A549 treated with AZD9567 at 1 μM for 4 hours (cell line): Measurements from ENCODE around the gene GATAD2A. TPM values are rescaled to one million over a fixed set of nuclear protein-coding genes. Genes with fewer than 3 reads are reported as not detected.

ENCODE experiments used
- total RNA-seq: library from RNA; stranded (reverse); fragments of 200-300 nt; extraction: Qiagen RNA extraction; gene quantifications from 5 replicates; pipeline ENCODE4 v1.2.3, GENCODE V29; 2022; ENCODE audit not compliant: insufficient read depth

GATAD2A gene
- 42.7 to 51.8 TPM (median 47.6 TPM) in 5 replicates for total RNA-seq

DNA sequence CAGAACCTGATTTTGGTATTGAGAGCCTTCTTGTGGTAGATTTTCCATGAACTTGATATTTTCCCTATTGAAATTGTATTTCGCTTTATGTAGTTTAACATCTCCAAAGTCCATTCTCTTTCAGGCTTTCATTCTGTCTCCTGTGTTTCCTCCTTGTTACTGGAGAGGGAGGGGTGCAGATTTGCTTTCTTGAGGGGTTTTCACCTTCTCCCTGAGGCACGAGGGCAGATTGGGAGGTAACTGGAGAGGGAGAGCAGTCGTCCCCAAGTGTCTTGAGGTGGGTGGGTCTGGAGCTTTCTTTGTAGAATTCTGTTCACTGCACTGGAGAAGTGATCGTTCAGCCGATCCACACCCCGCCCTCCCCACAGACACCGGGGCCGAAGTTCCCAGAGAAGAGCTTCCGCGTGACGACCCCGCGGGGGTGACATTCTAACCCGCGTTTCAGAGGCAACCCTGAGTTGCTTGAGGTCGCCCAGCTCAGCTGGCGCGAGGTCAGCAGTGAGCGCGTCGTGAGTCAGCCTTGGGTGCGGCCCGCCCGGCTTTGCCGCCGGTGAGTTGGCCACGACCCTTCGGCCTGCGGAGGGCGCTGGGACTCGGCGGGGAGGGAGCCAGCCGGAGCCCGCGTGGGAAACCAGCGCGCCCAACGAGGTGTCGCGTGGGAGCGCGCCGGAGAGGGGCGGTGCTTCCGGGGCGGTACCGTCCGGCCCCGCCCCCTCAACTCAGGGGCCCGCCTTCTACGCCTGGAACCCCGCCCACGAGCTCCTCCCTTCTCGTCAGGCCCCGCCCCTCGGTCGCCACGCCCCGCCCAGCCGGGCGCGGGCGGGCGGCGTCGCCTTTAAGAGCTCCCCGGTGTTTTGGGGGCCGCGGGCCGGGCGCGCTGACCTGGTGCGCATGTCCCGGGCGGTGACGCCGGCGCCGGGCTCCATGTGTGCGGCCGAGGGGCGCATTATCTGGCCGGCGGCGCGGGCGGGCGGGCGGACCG lies at the start of gene GATAD2A:
Gene GATAD2A (plus strand): TSS at position 797 of the 982 bp plus-strand sequence. CDS start 59,671 bp downstream, outside the sequence.

DNA sequence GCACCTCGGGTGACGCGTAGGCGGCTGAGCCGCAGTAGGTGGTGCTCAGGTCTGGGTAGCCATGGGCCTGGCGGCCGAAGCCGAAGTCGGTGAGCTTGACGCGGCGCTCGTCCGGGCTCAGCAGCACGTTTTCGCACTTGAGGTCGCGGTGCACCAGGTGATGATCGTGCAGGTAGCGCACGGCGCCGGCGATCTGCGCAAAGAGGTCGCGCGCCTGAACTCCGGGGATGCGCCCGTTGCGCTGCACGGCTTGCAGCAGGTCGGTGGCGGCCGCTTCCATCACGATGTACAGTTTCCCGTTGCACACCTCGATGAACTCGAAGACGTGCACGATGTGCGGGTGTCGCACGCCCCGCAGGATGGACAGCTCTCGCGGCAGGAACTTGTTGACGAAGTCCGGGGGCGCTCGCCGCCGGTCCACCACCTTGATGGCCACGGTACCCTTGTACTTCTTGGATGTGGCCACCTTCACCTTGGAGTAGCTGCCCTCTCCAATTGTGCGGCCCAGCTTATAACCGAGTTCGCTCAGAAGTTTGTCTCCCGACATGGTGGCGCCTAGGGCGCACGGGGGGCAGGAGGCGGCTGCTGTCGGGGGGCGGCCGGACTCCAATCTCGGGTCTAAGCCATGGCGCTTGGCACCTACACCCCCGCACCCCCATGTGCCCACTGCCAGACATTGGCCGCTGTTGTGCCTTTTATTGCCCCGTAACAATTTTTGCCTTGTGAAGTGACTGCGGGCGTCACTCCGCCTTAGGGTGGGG lies 109.6 kb downstream of the GATAD2A start, which contains the start of gene TSSK6:
Gene TSSK6 (minus strand): TSS at position 668 of the 761 bp plus-strand sequence. CDS start 121 bp downstream, at position 547.

GRCh38 chr19:19515642-19516519 lies 110.4 kb downstream of the GATAD2A start, which contains the start of gene NDUFA13:
Gene NDUFA13 (plus strand): TSS chr19:19516225. CDS start chr19:19516239, 14 bp downstream.

GRCh38 chr19:19528721-19529490 lies 123.4 kb downstream of the GATAD2A start, which contains the start of gene YJEFN3:
Gene YJEFN3 (plus strand): TSS chr19:19528911. CDS start chr19:19528933, 22 bp downstream.

DNA sequence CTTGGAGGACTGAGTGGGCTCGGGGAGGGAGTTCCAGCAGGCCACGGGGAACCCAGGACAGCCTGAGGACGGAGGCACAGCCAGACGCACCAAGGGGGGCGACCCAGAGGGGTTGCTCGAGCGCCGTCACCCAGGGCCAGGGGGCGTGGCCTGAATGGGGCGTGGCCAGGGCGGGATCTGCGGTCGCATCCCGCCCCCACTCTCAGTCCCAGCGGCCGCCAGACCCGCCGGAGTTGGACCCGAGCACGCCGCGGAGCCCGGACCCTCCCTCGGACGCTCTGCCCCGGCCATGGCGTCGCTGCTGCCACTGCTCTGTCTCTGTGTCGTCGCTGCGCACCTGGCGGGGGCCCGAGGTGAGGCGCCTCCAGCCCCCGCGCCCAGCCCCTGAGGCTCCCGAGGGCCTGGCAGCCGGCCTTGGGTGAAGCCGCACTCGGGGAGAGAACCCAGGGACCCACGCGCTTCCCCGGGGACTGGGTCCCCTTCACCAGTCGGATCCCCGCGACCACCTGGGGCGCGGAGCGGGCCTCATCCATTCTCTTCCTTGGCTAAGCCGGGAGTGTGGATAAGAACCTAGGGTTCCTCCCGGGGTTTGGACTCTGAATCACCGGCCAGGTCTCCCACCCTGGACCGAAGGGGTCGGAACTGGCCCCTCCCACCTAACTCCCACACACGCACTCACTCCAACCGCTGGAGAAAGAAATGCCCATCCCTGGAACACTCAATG lies 132.7 kb downstream of the GATAD2A start, which contains the start of gene CILP2:
Gene CILP2 (plus strand): TSS at position 205 of the 724 bp plus-strand sequence. CDS start 85 bp downstream, at position 290.

Other genes starting within 250 kb of the GATAD2A start
- gene MEF2B, start 235.4 kb upstream of the GATAD2A start, total RNA-seq = 0.64 to 1.1 TPM (median 0.80 TPM) in 4 of 5 replicates, not detected in the other
- 6.4 to 12.5 TPM (median 11.8 TPM) in 5 replicates for gene BORCS8, start 213.5 kb upstream of the GATAD2A start, total RNA-seq
- 42.7 to 55.0 TPM (median 45.6 TPM) in 5 replicates for gene RFXANK, start 213.4 kb upstream of the GATAD2A start, total RNA-seq
- gene NR2C2AP, start 202.3 kb upstream of the GATAD2A start, total RNA-seq = 31.1 to 45.3 TPM (median 32.4 TPM) in 5 replicates
- gene NCAN, start 193.7 kb upstream of the GATAD2A start, total RNA-seq = 0.06 to 0.21 TPM (median 0.12 TPM) in 4 of 5 replicates, not detected in the other
- 0.33 to 0.83 TPM (median 0.70 TPM) in 4 of 5 replicates, not detected in the other for gene TM6SF2, start 132.4 kb upstream of the GATAD2A start, total RNA-seq
- 24.9 to 44.4 TPM (median 27.8 TPM) in 5 replicates for gene SUGP1, start 85.2 kb upstream of the GATAD2A start, total RNA-seq
- gene MAU2, start 84.8 kb upstream of the GATAD2A start, total RNA-seq = 13.4 to 15.0 TPM (median 13.6 TPM) in 5 replicates
- 1.3 to 1.6 TPM (median 1.4 TPM) in 4 of 5 replicates, not detected in the other for gene TSSK6, start 109.9 kb downstream of the GATAD2A start, total RNA-seq
- 123 to 157 TPM (median 154 TPM) in 5 replicates for gene NDUFA13, start 110.5 kb downstream of the GATAD2A start, total RNA-seq
- 1.2 to 4.3 TPM (median 3.8 TPM) in 5 replicates for gene YJEFN3, start 123.2 kb downstream of the GATAD2A start, total RNA-seq
- 0.15 to 0.37 TPM (median 0.19 TPM) in 4 of 5 replicates, not detected in the other for gene CILP2, start 132.6 kb downstream of the GATAD2A start, total RNA-seq
- gene PBX4, start 213.0 kb downstream of the GATAD2A start, total RNA-seq = 1.5 to 1.9 TPM (median 1.7 TPM) in 4 of 5 replicates, not detected in the other
- gene LPAR2, start 222.5 kb downstream of the GATAD2A start, total RNA-seq = 1.5 to 4.2 TPM (median 3.9 TPM) in 5 replicates
- 3.7 to 6.1 TPM (median 5.3 TPM) in 5 replicates for gene GMIP, start 238.0 kb downstream of the GATAD2A start, total RNA-seq